NOMO-1 (cell line): ENCODE results near the gene SEMA5B.

Source experiments
- DNase-seq, 2 experiments: peaks; one replicate each; lab custom pipeline; 2025; ENCODE audit not compliant: unreplicated experiment in 2 of 2; lab: John Stamatoyannopoulos, UW

Gene SEMA5B

DNA sequence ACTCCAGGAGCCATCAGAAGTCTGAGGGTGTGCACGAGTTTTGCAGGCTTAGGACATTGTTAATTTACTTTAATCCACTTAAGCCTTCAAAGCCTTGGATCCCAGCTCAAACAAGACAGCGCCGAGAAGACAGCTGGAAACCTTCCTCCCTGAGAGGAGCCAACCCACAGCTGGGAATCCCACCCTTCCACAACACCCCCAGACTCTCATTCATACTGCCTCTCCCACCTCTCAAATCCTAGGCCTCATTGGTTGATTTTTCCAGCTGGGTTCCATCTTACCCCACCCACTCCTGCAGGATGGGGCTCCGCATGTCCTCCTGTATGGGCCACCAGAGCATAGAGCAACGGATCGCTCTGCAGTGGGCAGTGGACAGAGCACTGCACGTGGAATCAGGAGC is 80.4 kb downstream of the SEMA5B start:
- DNase-seq, result no peak

DNA sequence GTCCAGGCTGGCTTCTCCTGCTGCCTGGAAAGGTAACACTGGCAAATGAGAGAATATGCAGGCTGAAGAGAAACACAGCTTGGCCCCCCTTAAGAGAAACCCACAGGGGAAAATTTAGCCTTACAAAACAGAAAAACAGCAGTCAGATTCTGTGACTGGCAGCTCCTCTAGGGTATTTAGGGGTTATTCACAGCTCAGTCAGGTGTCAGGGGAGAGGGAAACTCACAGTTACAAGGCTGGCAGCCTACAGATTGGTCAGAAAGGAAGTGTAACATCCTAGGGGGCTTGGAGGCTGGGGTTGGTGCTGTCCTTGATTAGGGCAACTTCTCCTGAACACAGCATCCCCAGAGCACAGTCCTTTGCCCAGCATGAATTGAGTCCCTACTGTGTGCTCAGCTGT is 81.4 kb downstream of the SEMA5B start:
- no peak for DNase-seq

DNA sequence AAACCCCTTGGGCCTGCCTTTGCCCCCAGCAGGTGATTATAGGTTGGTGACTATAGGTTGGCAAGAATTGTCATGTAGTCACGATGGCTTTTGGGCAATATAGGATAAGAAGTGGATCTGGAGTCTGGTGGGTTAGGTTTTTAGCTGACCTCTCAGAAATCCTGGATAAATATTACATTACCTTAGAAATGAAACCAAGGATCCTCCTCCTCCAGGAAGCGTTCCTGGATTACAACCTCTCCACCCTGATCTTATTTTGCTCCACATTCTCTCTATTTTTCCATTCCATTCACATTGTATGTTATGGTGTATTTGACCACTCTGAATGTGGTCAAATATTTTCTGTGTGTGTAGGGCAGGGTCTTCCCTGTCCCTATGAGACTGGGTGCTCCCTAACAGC is 82.3 kb downstream of the SEMA5B start:
- no peak for DNase-seq

DNA sequence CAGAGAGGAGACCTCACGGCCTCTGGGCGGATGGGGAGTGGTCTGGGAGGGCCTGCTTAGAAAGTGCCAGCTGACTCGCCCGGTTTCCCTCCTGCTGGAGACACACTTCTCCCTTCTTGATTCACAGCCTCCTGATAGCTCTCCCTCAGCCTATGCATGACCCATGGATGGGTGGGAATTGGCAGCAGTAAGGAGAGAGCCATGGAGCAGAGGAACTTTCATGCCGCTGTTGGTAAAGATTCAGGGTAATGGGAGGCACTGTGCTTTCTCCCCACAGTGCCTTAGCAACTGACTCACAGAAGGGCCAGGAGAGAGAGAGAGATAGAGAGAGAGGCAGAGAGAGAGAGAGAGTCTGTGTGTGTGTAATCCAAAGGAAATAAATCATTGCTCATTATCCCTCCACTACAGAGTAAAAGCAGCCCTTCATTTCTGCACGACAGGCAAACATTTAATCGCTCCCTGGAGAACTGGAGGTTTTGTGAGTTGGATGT is 82.8 kb downstream of the SEMA5B start:
- no peak for DNase-seq

DNA sequence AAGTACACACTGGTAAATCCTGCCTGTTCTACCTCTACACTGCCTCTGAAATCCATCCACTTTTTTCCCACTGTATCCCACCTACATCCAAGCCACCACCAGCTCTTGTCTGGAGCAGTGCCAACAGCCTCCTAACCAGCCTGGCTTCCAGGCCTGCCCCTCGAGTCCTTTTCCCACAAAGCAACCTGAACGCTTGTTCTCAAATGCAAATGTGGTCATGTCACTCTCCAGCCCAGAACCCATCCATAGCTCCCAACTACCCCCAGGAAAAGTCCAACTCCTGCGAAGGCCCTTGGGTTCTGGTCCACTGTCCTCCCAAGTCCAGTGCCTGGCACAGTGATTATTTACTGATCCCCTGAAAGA is 83.8 kb downstream of the SEMA5B start:
- no peak for DNase-seq

DNA sequence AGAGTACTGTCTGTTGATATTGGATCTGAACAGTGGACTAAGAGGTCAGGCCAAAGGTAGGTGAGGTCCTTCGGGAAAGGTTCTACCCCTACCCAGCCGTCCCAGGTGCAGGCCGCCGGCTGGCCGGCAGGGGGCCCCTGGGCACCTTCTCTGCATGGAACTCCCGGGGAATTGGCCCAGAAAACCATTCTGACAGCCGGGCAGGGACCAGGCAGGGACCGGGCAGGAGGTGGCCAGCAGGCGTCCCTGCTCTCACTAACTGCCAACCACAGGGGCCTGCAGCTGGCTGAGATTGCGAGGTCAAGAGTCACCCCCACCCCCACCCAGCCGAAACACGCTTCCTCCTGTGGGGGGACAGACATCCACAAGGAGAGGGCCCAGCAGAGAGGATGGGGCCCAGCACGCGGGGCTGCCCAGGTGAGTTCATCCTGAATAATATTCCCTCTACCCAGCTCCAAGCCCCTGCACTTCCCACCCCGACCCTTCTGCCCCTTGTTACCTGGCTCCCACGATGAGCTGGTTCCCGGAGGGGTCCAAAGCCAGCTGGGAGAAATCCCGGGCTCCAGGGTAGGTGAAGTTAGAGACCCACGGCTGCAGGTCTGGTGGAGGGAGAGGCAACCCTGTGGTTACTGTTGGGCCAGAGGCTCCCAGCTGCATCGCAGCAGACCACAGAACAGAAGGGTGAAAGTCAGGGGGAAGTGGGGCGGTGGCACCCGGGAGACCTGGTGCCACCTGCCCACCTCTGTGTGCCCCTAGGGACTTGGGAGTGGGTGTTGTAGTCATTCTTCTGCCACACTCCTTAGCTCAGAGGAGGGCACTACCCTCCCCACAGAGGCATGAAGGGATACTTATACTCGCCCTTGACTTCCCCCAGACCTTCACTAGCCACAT is 84.4 kb downstream of the SEMA5B start:
- no peak for DNase-seq

DNA sequence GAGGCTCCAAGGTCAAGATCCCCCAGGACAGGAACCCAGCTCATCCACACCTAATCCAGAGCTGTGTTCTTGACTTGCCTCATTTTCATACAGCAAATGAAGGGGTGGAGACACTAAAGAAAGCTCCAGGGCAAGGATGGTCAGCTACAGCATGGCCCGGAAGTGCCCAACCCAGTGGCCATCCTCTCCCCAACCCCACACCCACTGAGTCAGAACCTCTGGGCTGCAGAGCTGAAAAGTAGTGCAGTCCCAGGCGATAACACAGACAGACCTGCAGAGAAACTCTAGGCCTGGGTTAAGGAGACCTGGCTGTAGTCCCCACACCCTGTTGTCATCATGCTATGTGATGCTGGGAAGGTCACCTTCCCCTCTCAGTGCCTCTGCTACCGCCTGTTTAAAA is 85.3 kb downstream of the SEMA5B start:
- no peak for DNase-seq

DNA sequence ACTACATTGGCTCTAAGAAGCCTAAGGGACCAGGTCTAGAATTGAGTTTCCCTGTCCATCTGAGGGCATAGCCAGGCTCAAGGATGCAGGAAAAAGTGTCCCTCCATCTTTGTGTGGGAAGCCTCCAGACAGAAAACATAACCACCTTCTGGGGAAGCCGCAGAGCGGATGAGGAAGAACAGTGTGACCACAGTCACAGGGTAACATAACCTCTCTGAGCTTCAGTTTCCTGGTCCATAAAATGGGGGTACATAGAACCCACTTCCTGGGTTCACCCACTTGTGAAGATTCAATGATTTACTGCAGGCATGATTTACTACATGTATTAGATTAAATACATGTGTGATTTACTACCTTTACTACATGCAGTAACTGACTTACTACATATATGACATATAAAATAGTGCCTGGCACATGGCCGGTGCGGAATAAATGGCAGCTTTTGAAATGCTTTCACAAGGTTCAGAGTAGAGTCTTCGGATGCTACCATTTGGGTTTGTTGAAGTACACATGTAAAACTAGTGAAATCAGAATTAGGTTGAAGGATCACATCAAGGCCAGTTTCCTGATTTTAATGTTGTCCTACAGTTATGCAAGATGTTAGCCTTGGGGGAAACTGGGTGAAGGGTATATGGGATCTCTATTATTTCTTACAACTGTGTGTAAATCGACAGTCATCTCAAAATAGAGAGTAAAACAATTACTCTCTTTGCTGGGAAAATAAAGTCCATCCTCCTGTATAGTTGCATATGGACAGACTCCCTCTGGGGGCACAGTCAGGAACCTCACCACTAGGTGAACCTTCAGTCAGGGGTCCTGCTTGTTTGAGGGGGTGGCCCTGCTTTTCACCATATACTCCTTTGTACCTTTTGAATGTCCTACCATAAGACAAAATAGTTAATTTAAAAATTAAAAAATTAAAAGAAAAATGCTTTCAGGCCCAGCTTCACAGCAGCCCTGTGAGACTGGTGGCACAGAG is 86.0 kb downstream of the SEMA5B start:
- no peak for DNase-seq

DNA sequence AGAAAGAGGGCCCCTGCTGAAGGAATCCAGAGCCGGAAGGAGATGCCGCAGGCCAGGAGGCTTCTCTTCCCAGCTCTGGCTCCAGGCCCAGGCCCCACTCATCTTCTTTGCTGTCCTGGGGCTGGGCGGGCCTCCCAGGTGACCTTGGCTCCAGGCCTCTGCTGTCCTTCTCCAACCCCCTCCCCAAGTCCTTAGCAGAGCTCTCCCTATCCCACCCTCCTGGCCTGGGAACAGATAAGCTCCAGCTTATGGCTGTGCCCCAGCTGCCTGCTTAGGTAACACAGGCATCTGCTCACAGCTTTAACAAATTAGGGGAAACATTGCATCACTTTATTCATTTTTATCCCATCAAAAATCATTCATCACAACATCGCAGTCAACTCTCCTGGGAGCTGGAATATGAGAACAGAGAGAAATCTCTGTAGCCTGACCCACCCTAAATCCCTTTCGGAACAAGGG is 86.9 kb downstream of the SEMA5B start:
- DNase-seq, result no peak

DNA sequence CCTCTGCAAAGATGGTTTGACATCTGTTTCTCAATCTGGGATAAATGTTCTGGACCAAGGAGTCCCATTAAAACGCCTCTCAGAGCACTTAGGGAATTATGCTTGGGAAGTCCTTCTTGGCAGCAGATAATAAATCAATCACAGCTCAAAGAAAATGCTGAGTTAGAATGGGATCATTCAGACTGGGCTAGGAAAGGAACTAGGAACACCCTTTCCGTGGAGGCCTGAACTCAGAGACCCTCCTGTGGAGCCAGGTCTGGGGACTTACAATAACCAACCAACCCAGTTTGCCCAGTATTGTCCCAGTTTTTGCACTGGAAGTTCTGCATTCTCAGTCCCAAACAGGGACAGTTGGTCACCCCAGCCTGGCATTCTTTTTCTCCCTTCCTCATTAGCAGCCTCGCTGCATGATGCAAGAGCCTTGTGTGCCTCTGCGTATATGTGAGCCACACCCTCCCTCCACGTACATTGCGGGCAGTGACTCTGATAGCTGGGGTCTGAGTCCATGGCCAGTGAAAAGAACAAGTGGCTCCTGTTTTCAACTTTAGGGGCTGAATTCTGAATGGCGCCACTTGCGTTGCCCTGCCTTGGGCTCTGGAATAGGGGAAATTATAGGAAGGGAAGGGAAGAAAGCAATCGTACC is 88.7 kb downstream of the SEMA5B start:
- peak; percentile 68 to 84 for DNase-seq

DNA sequence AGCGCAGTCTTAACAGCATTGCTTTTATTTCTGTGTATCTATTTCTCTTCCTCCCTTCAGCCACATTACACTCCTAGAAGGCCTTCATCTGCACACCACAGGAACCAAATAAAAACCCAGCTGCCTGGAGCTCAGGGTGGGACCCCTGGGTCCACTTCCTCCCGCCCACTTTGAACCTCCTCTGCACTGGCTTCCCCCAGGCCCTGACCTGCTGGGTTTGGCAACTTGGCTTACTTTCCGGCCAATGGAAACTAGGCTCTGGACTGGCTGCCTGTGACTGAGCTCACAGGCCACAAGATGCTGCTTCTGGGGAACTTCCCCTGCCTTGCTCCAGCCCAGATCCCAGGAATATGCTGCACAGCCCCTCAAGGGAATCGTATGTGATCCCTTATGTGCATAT is 89.8 kb downstream of the SEMA5B start:
- DNase-seq, result no peak

DNA sequence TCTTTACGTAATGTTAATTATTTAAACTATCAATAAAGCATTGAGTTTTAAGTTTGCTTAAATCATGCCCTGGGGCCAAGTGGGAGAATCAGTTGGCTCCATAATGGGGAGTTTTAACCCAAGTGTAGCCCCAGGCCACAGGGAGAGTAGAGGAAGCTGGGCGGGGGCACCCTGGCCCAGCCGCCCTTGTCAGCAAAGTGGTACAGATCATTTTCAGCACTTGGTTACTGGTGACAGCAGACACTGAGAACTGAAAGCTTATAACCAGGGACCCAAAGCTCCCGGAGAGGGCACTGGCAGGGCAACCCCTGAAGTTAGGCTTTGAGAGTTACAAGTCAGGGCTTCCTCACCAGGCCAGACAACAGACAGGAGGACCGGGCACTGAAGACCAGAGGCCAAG is 90.6 kb downstream of the SEMA5B start:
- no peak for DNase-seq

DNA sequence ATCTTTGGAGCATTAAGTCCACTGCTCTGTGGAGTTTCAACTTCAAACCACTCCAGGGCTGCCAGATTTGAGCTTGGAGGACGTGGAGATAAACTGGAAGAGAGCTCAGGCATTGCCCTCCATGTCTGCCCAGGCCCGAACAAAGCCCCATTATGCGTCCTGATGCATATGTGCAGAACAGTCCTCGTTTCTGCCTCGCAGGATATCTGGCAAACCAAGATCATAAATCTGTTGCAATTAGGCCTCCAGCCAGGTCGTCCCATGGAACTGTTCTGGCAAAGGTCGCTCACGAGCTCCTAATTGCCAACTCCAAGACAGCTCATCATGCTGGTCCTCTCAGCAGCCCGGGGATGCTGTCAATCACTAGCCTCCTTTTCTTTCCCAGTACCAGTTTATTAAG is 91.2 kb downstream of the SEMA5B start:
- DNase-seq, result no peak

DNA sequence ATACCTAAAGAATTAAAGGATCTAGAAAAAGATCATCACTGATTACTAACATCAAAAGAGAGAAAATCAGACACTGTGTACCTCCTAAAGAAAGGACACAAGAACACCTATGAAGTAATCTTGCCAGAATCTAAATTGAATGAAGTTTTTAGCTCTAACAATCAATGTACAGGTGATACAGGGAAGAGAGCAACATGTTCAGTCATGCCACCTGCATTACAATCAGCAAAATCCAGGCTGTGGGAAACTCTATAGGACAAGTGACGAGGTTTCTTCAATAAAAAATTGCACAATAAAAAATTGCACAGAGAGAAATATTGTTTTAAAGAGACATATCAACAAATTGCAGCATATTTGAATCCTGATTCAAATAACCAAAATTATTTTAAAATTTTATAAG is 93.3 kb downstream of the SEMA5B start:
- no peak for DNase-seq

DNA sequence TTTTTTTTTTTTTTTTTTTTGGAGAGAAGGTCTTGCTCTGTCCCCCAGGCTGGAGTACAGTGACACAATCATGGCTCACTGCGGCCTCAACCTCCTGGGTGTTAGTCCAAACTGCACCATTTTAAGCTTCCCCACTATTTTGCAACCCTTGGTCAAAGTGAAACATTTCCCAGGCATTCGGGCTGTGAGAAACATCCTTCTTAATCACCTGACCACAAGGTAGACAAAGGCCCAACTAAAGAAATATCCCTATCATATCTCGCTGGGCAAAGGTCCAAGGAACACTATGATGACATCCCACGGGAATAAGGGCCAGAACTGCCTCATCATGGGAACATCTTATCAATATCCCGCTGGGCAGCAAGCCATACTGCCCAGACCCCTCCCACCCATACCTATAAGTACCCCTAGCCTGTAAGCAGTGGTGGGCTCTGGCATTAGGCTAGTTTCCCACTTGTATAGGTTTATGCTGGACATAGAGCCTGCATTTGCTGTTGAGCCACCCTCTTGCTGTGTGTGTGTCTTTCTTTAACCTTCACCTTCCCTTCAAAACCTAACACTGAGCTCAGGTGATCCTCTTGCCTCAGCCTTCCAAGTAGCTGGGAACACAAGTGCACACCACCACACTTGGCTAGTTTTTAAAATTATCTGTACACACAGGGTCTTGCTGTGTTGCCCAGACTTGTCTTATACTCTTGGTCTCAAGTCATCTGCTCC is 95.2 kb downstream of the SEMA5B start:
- DNase-seq, result no peak

DNA sequence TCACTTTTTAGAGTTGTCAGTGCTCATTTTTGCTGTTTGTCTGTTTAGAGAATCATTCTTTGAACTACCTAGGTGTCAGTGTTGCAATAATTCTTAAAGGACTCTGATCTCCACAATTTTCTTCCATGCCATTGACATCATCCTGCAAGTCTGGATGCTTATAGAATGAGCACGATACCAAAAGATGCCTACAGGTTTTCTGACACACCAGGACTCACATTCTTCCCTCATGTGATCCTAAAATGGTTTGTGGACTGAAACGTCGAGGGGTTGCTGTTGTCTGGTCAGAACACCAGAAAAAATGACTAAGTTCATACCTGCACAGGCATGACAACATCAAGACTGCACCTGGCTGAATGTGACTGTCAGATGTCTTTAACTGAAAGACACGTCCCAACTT is 95.9 kb downstream of the SEMA5B start:
- no peak for DNase-seq

DNA sequence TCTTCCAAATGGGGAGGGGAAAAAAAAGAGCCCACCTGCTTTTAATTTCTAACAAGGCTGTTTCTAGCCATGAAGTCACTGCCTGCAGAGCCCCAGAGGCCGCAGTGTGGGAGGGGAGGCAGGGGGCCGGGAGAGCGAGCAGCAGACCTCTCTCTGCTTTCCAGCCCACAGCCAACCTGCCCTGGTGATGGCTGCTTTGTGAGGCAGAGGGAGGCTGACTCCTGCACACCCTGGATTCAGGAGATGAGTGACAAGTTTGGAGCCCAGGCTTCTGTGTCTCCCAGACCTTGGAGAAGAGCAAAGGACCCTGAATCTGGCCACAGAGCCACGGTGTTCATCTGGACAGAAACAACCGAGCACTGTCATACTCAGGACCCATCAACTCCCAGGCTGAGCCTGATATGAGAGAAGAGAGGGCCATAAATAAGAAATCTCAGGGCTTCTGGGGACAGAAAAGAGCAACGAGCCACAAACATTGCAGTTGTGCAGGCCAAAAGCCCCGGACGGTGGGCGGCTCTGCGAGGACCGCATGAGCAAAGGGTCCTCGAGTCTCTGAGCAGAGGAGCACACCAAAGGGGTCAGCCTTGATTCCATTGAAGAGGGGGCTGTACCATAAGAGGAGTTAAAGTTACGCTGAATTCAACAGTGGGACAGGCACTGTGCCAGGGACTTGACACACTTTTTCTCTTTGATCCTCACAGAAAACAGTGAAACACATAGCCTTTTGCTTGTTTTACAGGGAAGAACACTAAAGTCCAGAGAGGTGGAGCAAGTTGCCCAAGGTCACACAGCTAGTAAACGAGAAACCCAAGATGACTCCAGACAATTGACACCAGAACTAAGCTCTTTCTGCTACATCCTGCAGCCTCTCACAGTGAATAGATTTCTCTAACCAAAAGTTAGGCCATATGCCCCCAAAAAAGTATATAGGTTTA is 97.2 kb downstream of the SEMA5B start:
- DNase-seq, result no peak

DNA sequence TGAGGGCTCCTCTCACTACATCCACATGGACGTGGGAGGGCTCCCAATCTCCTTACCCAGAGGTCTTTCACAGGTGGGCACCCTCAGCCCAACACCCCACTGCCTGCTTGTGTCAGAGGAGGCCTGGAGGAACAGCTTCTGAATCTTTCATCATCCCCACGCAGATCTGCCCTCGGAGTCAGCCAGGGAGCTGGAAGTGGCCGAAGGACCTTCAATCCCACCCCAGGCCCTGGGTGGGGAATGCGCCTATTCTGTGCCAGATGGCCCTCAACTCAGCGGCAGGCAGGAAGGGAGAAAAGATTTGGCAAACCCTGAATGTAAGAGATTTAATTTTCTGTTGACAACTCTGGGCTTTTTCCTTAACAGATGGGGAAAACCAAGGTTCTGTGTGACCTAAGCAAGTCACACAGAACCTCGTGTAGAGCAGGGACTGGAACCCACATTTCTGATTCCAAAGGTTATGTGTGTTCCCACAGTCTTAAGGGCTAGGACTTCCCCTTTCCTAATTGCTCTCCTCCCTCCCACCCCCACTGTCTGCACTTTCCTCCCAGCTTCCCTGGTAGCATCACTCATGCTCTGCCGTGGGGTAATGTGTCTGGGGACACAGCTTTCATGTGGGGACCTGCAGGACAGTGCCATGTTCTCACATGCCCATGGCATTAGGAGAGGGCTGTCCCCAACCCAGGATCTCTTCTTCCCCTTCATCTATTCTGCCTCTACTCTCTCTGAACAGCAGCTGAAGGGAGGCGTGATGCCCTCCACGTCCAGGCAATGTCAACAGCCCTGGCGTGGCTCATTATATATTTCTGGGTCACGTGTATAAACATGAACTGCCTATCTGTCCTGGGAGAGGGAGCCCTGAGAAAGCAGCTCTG is 98.1 kb downstream of the SEMA5B start:
- DNase-seq, result no peak
